NCI-H1417 treated with DMSO at 0.1 percent for 48 hours (cell line): ENCODE results near the gene PPP1R9A.

ENCODE experiments used
- DNase-seq: peaks from one replicate; lab custom pipeline; 2025; lab: John Stamatoyannopoulos, UW

PPP1R9A gene

DNA sequence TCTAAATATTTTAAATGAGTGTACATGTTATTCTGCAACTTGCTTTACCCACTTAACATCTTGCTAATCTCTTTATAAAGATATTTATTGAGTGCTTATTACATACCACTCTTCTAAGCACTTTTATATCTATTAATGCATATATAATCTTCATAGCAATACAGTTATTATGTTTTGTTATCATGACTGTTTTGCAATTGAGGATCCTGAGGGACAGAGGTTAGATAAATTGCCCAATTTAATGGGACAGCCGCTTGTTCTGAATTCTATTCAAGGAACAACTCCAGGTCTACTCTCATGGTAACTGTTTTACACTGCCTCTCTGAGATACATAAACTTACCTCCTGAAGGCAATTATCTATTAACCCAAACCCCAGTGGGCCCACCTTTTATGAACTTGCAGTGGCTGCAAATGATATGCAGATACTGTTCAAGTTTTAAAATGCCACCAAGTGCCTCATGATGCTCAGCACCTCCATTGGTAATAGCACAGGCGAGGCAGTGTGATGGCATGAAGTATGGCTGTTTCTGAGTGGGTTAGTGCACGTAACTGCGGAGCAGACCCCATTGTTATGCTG lies 356.5 kb downstream of the PPP1R9A start:
- DNase-seq, result no peak

DNA sequence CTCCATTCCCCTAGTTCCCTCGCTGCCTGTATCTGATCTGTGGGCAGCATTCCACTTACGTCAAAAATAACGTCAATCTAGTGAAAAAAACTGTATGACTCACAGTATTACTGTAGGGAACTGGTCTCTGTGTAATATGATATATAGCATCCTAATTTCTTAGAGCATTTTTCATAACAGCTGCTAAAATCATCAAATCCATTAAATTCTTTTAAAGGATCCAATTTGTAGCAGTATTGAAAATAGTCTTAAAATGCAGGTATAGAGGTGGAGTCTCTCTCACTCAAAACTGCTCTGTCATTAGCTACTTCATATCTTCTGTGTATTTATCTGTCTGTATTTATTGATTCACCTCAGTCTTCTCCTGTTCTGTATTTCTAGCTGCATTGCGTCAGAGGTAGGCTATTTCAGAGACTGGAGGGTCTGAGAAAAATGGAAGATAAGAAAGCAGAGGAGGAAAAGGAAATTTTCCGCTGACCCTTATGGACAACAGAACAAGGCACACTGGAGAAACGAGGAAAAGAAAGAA lies 357.0 kb downstream of the PPP1R9A start:
- DNase-seq, result no peak

DNA sequence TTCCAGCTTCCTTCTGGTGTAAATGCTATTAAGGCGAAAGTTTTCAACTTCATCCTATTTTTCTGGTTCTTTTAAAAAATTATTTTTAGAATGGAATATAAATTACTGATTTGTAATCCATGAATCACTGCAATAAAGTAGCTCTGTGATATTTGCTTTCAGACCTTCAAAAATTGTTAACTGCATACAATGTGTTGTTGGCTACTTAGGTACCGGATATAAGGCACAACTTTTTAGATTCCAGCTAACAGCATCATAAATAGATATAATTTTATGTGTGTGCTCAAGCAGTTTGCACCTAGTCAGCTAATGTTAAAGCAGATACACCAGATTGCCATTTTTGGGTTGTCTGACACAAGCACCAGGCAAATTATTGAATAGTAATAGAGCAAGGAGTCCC lies 358.2 kb downstream of the PPP1R9A start:
- DNase-seq, result no peak

DNA sequence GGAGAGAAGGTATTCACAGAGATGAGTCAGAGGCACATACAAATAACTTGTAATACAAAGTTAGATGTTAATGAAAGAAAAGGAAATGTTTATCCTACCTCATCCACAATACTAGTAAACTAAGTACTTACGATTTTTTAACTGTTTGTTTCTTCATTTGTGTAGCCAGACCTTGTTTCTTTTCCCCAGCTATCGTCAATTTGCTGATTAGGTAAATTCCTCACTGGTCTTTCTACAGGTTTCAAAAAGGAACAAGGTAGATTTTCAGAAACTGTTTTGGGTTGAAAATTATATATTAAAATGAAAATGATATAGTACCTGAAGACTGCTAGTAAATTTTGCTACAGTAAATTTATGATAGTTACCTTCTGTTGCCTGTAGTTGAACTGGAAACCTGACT lies 360.4 kb downstream of the PPP1R9A start:
- no peak for DNase-seq

DNA sequence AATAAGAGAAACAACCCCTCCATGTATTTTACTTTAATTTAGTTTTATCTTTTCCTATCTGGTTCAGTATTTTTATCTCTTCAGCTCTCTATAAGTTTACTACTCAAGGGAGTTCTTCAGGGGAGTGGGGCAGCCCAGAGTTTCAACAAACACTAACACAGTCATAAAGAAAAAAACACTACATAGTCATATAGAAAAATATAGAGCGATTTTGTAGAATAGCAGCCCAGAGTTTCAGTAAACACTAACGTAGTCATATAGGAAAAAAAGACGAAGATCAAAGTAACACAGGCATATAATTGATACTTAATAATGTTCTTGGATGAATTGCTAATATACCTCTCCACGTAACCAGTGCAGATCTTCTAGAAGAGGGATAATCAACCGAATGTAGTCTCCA lies 362.2 kb downstream of the PPP1R9A start:
- no peak for DNase-seq

DNA sequence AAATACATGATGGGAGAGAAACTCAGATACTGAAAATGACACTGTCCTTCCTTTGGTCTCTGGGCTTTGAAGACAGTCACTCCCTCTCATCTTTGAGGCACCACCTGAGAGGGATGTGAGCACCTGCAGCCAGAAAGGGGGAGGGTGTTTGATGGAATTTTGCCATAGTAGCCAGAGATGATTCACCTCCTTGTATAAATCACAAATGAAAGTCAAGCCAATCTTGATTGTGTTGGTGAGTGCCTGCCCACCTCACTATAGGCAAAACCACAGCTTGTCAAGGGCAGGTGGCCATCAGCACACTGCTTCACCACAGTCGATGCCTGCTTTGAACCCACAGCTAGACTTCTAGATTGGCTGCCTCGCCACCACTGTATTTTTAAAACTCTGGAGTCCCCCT lies 368.7 kb downstream of the PPP1R9A start:
- no peak for DNase-seq

DNA sequence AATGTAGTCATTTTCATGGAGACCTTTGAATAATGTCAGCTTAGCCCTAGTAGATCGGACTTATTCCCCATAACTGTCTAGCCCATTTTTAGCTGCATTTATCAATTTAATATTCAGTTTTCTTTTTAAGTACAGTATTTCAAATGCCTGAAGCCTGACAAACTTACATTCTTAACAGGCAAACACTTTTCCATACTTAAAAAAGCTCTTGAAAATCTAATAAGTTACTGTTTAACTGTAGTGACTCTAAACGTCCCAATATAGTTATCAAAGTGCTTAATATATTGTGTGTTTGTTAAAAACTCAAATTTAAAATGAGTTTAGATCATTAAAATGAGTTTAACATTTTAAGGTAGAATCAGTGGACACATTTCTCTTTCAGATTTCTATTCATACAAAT lies 372.0 kb downstream of the PPP1R9A start:
- DNase-seq, result no peak

DNA sequence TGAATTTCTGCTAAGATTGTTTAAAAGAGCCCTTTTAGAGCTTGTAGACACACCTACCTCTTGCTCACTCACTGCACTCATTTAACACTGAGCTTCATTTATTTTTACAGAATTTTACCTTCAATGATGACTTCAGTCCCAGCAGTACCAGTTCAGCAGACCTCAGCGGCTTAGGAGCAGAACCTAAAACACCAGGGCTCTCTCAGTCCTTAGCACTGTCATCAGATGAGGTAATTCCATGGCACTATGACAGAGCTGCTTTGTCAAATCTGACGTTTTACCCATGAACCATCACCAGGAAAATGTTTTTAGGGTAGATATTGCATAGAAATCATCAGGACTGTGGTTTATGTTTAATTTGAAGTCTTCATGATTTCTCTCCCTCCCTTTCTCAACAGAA lies 378.7 kb downstream of the PPP1R9A start:
- no peak for DNase-seq

DNA sequence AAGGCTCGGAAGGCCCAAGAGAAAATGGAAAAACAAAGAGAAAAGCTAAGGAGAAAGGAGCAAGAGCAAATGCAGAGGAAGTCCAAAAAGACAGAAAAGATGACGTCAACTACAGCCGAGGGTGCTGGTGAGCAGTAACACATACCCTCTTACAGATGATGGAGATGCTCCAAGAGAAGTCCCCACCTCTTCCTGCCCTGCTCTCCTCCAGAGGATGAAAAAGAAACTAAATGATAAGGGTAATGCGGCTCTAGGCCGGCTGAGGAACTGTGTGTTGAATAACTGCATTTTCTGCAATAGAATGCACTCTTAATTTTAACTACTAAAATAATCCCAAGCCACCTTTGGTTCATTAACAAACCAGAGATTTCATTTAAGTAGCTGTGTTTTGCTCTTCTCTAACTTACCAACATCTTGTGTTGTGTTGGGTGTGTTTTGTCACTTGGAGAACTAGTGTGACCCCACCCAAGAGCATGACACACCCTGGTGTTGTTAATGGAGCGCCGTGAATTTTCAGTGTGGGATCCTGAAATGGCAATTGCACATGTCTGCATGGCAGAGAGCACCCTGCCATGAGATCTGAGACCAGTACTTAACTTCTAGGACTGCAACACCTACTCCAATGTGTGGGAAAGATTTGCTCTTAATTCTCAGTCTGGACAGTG lies 382.9 kb downstream of the PPP1R9A start:
- DNase-seq, result no peak

DNA sequence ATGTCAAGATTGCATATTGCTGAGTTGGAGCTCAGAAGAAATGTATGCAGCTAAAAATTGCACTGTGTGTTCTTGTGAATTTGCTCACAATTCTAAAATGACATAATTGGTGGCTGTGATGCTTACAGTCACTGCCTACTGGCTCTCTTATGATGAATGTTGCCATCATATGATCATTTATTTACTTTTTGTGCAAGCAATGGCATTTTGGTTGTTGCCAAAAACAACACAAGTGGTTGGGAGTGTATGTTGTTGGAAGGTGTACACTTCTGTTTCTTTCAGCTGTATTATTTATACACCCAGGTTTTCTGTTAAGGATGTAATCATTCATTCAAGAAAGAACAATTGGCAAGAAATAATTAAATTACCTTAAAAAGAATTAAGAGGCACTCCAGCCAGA lies 388.0 kb downstream of the PPP1R9A start:
- DNase-seq, result no peak

DNA sequence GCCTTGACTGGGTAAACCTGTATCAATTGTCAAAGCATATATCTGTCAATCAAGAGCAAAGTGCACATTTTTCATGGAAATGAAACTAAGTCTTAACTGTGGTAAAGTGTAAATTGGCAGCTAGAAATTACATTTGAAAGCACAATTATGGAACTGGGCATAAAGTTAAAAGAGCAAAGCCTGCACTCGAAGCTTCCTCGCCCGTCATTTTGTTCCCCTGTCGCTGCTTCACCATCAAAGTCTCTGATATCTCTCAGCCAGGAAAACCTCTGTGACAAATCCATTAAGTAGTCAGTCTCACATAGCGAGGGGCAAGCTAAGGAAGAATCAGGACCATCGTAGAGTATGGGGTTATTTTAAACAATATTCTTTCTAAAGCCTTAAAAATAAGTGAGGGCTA lies 389.1 kb downstream of the PPP1R9A start:
- no peak for DNase-seq

DNA sequence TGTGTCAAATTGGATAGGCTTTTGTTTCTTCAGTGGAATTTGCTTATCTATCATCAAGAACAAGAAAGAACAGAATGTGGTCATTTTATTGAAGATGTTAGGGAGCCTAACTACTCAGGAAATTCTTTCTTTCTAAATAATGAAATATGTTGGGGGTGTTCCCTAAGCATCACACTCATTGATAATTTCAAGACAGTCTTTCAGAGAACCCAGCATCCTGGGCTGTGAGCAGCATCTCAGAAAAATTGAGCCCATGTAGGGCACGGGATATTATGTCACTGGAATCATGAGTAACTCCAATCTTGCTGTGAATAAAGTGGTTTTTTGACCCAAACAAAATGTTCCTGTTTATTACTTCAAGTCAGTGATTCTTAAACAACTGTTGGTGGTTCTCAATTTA lies 389.6 kb downstream of the PPP1R9A start:
- DNase-seq, result no peak

DNA sequence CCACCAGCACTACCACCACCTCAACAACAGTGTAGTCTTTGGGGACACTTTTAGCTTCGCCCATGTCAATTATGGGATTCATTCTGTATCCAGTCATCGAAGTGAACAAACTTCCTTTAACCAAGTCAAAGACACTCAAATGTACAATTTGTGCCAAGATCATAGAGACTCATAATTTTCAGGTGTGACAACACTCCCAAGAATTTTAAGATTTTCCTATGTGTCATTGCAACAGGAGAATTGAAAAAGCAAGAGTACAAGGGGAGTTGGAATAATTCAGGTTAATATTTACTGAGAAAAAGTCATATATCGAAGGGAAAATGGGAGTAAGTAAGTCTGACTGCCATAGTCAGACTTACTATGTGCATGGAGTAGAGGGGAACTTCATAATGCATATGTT lies 390.7 kb downstream of the PPP1R9A start:
- DNase-seq, result no peak

DNA sequence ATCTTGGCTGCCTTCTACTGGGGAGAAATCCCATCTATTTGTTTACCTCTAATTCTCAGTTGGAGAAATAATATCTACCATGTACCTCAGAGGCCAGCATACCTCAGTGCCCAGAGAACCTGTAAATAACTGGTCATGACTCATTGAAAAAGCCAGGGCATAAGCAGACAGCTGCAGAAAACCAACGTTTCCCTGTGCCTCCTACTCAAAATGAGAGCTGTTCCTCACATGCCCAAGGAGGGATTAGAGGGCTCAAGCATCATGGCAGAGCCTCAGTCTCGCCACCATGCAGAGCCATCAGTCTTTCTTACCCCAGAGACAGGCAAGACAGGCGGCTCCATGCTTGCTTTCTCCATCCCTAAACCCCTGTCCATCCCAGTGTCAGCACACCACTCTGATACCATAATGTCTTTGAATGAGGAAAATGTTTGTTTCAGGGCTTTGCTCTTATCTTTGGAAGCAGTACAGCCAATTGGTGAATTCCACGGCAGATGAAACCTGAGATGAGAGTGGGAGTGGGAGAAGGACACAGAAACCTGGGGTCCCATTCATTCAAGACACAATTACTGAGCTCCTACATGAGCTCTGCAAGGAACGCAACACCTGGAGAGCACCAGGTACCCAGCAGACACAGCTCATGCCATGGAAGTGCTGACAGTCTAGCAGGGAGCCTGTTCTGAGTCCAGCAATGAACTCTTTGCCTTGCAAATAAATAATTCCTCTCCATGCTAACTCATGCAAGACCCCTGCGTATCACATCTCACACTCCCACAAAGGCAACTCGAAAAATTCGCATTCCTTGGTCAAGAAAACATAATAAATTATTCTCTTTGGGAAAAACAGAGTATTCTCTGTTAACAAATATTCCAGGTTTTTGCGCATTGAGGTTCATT lies 395.9 kb downstream of the PPP1R9A start:
- no peak for DNase-seq

DNA sequence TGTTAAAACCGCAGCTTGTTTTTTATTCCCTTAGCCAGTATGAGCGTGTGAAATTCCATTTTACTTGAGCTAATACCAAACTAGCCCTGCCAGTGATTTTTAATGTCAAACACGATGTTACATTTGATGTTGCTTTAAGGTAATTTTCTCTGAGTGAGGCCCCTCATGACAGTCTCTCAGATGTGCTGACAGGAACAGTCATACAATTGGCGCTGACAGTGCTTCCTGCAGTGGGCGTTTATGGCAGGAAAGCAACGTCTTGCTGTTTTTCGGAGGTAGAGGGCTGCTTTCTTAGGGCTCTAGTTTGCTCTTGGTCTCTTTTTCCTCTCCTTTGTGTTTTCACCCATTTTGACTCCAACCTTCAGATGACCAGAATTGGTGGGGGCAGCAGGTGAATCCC lies 397.6 kb downstream of the PPP1R9A start:
- DNase-seq, result no peak

DNA sequence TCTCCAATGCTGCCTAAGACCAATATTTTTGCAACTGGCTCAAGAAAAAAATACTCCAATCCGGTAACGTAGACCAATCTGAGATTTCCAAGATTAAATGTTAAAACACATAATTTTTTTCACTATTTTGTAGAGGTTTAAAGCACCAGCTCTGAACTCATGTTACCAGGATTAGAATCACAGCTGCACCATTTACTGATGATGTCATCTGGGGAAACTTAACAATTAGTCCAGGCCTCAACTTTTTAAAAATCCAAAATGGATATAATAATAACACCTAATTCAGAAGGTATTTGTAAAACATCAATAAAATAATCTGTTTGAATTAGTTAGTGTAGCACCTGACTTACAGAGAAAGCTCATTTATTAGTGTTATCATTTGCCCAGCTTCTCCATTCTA lies 402.6 kb downstream of the PPP1R9A start:
- DNase-seq, result no peak

DNA sequence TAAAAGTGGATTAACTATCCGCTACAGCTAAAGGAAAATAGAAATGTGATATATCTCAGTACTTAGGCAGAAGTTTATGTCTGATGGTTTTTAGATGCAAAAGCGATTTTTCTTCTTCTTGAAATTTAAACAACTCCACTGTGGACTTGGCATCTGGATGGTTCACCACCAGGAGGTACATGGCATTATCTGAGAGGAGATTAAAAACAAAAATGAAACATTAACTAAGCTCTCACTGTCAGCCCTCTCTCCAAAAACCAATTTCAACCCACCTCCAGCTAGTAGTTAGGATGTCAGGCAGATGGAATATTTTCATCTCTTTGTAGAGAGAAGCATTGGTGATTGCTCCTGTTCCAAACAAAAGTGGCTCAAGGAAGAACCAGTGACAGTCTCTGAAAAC lies 404.0 kb downstream of the PPP1R9A start:
- no peak for DNase-seq

DNA sequence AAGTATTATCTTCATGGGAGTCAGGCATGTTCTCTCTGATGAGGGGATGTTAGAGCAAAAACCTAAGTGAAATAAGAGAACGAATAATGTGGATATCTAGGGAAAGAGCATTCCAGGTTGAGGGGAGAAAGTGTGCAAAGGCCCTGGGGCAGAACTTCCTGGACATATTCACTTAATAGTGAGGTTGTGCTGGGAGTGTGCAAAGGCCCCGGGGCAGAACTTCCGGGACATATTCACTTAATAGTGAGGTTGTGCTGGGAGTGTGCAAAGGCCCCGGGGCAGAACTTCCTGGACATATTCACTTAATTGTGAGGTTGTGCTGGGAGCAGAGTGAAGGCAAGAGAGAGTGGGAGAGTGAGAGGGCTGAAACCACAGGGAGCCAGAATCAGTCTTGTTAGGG lies 405.2 kb downstream of the PPP1R9A start:
- DNase-seq, result no peak

DNA sequence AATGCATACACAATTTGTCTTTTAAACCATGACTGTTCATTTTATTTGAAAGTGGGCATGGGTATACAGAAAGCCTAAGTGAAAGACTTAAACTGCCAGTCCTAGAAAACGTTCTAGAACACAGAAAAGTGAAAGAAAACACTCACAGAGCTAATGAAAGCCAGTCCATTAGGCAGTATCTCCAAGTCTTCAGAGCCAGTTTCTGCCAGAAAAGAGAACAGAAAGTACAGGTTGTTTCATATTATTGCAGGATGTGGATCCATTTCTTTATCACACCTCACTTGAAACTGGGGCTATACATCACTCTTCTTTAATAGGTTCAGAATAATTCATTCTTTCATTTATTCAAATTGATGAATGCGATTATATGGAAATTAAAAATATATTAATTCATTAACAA lies 409.2 kb downstream of the PPP1R9A start:
- no peak for DNase-seq

DNA sequence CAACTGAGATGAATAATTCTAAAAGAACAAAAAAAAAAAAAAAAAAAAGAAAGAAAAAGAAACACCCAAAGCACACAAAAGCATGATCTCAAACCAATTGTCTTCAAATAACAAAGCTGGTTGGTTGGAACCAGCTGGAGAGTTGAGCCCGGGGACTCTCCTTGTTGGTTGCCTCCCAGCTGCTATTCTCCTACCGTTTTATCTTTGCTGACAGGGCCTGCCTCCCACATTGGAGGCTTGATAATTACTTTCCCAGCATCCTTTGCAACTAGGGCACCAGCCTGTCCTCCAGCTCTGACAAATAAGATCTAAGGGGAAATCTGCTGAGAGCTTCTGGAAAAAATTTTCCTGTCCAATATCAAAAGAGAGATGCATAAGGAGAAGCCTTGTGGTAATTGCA lies 410.2 kb downstream of the PPP1R9A start:
- DNase-seq, result no peak

DNA sequence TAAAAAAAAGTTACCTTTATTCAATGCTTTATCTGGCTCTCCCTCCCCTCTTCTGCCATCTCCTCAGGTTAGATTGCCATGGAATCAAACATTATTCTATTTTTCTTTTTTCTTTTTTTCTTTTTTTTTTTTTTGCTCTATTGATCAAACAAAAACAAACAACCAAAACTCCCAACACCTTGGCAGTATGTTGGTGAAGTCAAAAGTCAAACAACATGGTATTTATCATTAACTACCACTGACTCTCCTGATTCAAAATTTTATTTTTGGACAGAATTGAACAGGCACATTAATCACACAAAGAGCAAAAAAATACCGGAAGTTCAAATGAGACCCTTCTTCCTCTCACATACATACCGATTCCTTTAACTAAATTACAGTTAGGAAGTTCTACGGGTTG lies 410.6 kb downstream of the PPP1R9A start:
- no peak for DNase-seq

DNA sequence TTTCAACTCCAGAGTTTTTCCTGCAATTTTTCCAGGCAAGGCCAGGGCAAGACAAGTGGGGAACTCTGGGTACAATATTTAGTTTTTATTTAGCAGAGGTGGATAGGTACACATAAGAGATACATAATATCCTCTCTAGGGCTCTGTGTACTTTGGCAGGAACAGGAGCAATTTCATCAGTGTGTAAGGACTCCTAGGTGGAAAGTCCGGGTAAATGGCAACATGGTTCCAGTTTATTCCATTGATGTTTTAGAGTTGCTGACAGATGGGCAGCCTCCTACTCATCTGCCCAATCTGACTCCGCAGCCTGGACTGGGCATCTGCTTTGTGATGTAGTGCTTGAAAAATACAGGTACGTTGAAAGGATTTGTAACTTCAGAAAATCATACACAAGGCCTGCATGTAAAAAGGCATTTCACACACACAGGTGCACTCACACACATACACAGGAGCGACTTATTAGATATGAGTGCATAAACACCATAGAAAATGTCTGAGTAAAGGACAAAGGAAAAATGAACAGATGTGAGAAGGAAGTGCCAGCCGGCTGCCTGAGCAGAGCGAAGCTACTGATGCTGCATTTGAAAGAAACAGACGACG lies 411.2 kb downstream of the PPP1R9A start:
- DNase-seq, result no peak

DNA sequence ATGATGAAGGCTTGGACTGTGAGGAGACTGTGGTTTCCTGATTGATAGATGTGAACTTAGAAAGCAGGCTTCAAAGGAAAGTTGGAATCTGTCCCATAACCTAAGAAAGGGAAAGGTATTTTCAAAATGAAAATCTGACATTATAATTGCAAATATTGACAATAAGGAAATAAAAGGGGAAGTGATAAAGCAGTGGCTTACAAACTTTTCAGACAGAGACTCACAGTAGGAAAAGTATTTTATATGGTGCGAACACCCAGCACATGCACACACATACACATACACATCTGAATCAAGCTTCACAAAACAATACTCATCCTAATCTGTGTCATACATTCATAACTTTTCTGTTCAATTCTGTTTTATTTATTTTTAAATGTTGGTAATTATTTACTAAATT lies 412.2 kb downstream of the PPP1R9A start:
- no peak for DNase-seq
